Activated CD4-positive, CD25-positive, alpha-beta regulatory T cell (primary cell): Measurements from ENCODE around the gene TBXAS1.

Experiments
- DNase-seq, 4 experiments: peaks; one replicate each; lab custom pipeline; 2025; lab: John Stamatoyannopoulos, UW

The TBXAS1 gene

GRCh38 chr7:139946533-139946932 is 117.5 kb downstream of the TBXAS1 start:
- no peak for DNase-seq

DNA sequence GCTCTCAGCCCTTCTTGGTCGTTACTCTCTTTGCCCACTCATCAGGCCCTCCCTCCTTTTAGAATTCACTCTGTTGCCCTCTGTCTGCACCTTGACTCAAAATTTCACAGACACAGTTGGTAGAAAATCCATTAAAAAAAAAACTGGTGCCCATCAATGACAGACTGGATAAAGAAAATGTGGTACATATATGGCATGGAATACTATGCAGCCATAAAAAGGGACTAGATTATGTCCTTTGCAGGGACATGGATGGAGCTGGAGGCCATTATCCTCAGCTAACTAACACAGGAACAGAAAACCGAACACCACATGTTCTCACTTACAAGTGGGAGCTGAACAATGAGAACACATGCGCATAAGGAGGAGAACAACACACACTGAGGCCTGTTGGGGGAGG is 118.0 kb downstream of the TBXAS1 start:
- no peak for DNase-seq

DNA sequence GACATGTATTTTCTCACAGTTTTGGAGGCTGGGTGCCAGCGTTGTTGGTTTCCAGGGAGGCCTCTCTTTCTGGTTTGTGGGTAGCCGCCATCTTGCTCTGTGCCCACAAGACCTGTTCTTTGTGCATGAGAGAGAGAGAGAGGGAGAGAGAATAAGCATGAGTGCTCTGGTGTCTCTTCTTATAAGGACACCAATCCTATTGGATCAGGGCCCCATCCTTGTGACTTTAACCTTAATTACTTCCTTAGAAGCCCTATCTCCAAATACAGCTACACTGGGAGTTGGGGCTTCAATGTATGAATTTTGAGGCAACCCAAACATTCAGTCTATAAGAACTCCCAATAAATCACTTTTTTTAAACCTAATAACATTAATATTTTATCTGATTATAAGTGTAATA is 119.1 kb downstream of the TBXAS1 start:
- DNase-seq, result no peak

- no peak for DNase-seq
Observed at GRCh38 chr7:139948587-139949335, 119.7 kb downstream of the TBXAS1 start.

GRCh38 chr7:139949629-139950028 is 120.6 kb downstream of the TBXAS1 start:
- no peak for DNase-seq

DNA sequence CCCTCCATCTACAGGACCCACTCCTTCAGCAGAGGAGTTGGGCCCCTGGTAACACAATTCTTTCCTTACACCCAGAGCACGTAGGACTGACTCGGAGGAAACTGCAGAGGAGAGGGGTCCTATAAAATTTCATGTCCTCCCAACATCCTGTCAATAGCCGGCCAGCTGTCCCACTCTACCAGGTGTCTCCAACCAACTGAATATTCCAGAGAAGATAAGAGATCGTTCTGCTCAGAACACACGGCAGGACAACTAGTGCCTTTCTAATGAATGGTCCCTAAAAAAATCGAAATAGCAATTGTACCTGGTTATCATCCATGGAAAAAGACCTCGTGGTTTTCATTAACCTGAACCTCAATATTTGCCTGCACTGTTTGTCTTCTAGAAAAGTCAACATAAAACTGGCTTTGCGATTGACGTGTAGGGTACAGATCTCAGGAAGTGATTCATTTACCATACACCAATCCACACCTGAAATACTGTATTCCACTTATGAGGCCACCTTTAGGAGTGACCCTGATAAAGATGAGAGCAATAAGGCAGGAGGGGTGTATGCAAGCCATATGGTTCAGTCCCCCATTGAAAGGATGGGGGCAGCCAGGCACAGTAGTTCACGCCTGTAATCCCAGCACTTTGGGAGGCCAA is 121.9 kb downstream of the TBXAS1 start:
- no peak for DNase-seq

DNA sequence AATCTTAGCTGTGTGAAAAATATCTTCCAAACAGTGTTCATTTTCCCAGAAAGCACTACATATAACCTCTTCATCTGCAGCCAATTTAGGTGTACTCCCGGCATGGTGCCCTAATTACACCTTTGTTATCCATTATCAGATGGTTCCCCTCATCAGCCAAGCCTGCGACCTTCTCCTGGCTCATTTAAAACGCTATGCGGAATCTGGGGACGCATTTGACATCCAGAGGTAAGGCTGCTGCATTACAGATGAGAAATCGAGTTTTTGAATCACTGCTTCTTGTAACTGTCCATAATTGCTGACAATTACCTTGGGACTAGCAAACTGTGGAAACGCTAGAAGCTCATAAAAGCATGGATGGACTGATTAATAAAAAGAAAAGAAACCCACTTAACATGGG is 124.2 kb downstream of the TBXAS1 start:
- DNase-seq, result no peak

GRCh38 chr7:139955109-139955820 is 126.2 kb downstream of the TBXAS1 start:
- DNase-seq, result no peak

DNA sequence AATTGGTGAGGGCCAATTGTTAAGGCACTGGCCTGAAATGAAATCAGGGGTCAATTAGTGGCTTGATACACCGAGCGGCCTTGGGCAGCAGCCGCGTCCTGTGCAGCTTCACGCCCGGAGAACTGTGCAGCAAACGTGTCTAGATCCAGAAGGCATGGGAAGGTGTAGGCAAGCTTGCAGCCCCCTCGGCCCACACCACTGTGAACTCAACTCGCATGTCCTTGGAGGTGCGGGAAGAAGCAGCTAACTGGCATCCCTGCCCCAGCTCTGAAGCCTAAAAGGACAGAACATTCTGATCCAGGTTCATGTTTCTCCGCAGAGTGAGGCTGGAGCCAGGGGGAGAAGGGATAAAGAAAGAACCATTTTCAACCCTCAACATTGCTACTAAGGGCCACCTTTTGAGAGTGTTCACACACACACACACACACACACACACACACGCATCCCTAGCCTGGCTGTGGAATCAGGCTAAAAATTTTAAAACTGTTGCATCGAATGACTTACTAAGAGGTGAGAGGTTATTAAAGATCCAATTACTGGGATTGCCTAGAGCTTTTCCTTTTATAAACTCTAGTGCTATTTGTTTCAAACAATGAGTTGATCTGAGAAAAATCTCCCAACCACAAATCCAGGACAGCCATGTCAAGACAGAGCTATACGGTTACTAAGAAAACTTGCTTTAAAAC is 129.7 kb downstream of the TBXAS1 start:
- DNase-seq, result no peak

GRCh38 chr7:139959285-139959628 is 130.2 kb downstream of the TBXAS1 start:
- no peak for DNase-seq

GRCh38 chr7:139959718-139960117 is 130.7 kb downstream of the TBXAS1 start:
- DNase-seq, result no peak

DNA sequence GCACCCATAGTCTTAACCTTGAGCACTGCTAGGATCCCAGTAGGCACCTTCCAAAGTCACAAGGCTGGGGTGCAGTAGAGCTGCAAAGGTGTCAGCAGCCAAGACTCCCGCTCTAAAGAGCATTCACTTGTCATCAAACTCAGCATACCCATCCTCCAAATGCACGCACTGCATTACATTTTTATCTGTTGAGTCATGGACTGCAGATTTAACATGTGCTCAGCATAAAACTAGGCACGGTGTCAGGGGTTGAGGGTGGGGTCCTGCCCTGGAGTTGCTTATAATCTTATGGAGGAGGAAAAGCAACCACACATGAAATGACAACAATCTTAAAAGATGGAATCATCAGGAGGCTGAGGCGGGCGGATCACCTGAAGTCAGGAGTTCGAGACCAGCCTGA is 131.1 kb downstream of the TBXAS1 start:
- DNase-seq, result no peak

GRCh38 chr7:139965942-139966628 is 137.0 kb downstream of the TBXAS1 start:
- DNase-seq, result no peak

DNA sequence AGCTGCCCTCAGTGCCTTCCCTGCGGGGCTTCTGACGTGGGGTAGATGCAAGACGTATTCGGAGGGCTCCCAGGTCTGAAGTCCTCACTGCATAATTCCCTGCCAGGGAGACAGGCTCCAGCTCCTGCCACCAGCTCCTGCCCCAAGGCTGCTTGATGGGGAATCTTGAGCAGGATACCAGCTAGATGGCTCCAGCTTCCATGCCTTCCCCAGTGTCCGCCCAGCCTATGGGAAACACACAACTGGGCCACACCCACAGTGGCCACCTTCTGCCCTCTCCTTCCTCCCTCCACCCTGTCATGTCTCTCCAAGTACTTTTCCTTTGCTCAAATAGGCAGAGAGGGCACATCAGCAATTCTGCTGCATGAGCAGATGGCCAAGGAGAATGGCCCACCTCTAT is 137.9 kb downstream of the TBXAS1 start:
- DNase-seq, result no peak

GRCh38 chr7:139968931-139969330 is 139.9 kb downstream of the TBXAS1 start:
- no peak for DNase-seq

GRCh38 chr7:139972029-139972428 is 143.0 kb downstream of the TBXAS1 start:
- DNase-seq, result no peak

- no peak for DNase-seq
Observed at GRCh38 chr7:139973101-139974050, 144.3 kb downstream of the TBXAS1 start.

- no peak for DNase-seq
Observed at GRCh38 chr7:139974179-139974811, 145.2 kb downstream of the TBXAS1 start.

GRCh38 chr7:139976055-139976837 is 147.2 kb downstream of the TBXAS1 start:
- no peak for DNase-seq
